ENCODE data around the gene RAD52.

DNA sequence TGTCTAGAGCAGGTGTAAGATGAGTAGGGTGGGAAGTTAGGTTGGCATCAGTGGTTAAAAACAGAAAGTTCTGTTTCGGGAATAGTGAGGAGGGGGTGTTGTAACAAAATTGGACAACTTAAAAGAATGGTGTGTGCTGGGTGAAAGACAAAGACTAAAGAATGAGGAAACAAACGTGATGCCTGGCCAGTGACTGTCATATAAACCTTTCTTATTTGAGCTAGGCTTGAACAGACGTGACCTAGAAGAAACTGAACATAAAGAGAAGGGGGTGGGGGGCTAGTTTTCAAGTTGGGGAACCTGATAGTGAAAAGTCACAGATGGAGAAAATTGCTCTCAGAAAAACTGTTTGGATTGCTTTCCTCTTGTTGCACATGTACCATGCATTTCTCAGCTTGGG is 39.6 kb downstream of the RAD52 start:
- TF ChIP-seq POLR2AphosphoS5 (IDR thresholded peaks at IDR 0.05) (no peak), CTCF (IDR thresholded peaks at IDR 0.05) (no peak), POLR2A (IDR thresholded peaks at IDR 0.05) (no peak)

Data from suprapubic skin (tissue), 4 donors.